Activated CD4-positive, alpha-beta T cell treated with anti-CD3 and anti-CD28 coated beads, Interleukin-2, amount 10 ng/mL, durations not matched to agents 7 days and 5 days (primary cell): ENCODE data around the gene DAPK1. TPM values are rescaled to one million over a fixed set of nuclear protein-coding genes. Genes with fewer than 3 reads are reported as not detected.

Source experiments
- CTCF ChIA-PET: fragments of 350-600 bp; sonication (Branson Sonifier 250); formaldehyde crosslinking; loops from one replicate; lab custom pipeline; 2021; ENCODE audit warnings: antibody characterized with exemption; lab: Charles Lee
- POLR2A ChIA-PET: fragments of 350-600 bp; sonication (Branson Sonifier 250); formaldehyde crosslinking; loops from one replicate; lab custom pipeline; 2021; ENCODE audit warnings: antibody characterized with exemption; lab: Charles Lee
- DNase-seq: peaks from one replicate; pipeline ENCODE4 v3.0.0-alpha.2; 2020
- H3K27ac Mint-ChIP-seq: one replicate; pipeline ENCODE4 v1.8.0; 2021; ENCODE audit warnings: mild to moderate bottlenecking, moderate library complexity, mixed read lengths
- H3K27me3 Mint-ChIP-seq: one replicate; pipeline ENCODE4 v1.8.0; 2021; ENCODE audit warnings: mixed read lengths
- H3K36me3 Mint-ChIP-seq: one replicate; pipeline ENCODE4 v1.8.0; 2021; ENCODE audit warnings: low read depth, mixed read lengths
- H3K4me1 Mint-ChIP-seq: one replicate; pipeline ENCODE4 v1.8.0; 2021; ENCODE audit warnings: mixed read lengths
- H3K4me3 Mint-ChIP-seq: one replicate; pipeline ENCODE4 v1.8.0; 2021; ENCODE audit warnings: mild to moderate bottlenecking, moderate library complexity, mixed read lengths
- H3K9me3 Mint-ChIP-seq: one replicate; pipeline ENCODE4 v1.8.0; 2021; ENCODE audit warnings: mixed read lengths
- total RNA-seq, 2 experiments: library from RNA; stranded (reverse); gene quantifications; one replicate each; pipeline ENCODE4 v1.2.3, GENCODE V29; 2021

Gene DAPK1
- total RNA-seq, 2 experiments from 2014 or later = 0.30 to 0.35 TPM

GRCh38 chr9:87586731-87587355 lies 89.2 kb downstream of the DAPK1 start:
- H3K9me3 Mint-ChIP-seq = no peaks in the 10 kb centered on the region
- no peaks in the 10 kb centered on the region for H3K4me1 Mint-ChIP-seq
- no peaks in the 10 kb centered on the region for H3K36me3 Mint-ChIP-seq
- ChIA-PET CTCF (interaction anchor here (1.6 kb wide), 1 partner anchor 12 kb away, joined by 4 read pairs; no protein-coding TSS in a partner anchor), POLR2A (no interaction called here)
- H3K27me3 Mint-ChIP-seq = no peaks in the 10 kb centered on the region
- H3K4me3 Mint-ChIP-seq = no peak overlapping the region
- no peak for DNase-seq
- no peak overlapping the region for H3K27ac Mint-ChIP-seq

- POLR2A ChIA-PET = no interaction called here
- no peaks in the 10 kb centered on the region for H3K36me3 Mint-ChIP-seq
- no peak overlapping the region for H3K27ac Mint-ChIP-seq
- no peaks in the 10 kb centered on the region for H3K27me3 Mint-ChIP-seq
- no peak for DNase-seq
- no peaks in the 10 kb centered on the region for H3K9me3 Mint-ChIP-seq
- no peaks in the 10 kb centered on the region for H3K4me1 Mint-ChIP-seq
- CTCF ChIA-PET = interaction anchor here (1.6 kb wide), 1 partner anchor 12 kb away, joined by 4 read pairs; no protein-coding TSS in a partner anchor
- H3K4me3 Mint-ChIP-seq = no peak overlapping the region
These were observed 89.7 kb downstream of the DAPK1 start for GRCh38 chr9:87587356-87587745.

GRCh38 chr9:87587864-87588263 lies 90.2 kb downstream of the DAPK1 start:
- ChIA-PET CTCF (interaction anchor here (1.6 kb wide), 1 partner anchor 13 kb away, joined by 4 read pairs; no protein-coding TSS in a partner anchor), POLR2A (no interaction called here)
- Mint-ChIP-seq H3K36me3 (no peaks in the 10 kb centered on the region), H3K27me3 (no peaks in the 10 kb centered on the region), H3K27ac (no peak overlapping the region), H3K4me3 (no peak overlapping the region), H3K9me3 (no peaks in the 10 kb centered on the region), H3K4me1 (no peaks in the 10 kb centered on the region)
- no peak for DNase-seq

GRCh38 chr9:87588339-87588738 lies 90.7 kb downstream of the DAPK1 start:
- H3K4me1 Mint-ChIP-seq = no peaks in the 10 kb centered on the region
- no peak overlapping the region for H3K4me3 Mint-ChIP-seq
- no peaks in the 10 kb centered on the region for H3K9me3 Mint-ChIP-seq
- H3K27ac Mint-ChIP-seq = no peak overlapping the region
- ChIA-PET CTCF (no interaction called here), POLR2A (no interaction called here)
- H3K36me3 Mint-ChIP-seq = no peaks in the 10 kb centered on the region
- no peak for DNase-seq
- no peaks in the 10 kb centered on the region for H3K27me3 Mint-ChIP-seq

GRCh38 chr9:87590996-87591395 lies 93.3 kb downstream of the DAPK1 start:
- H3K9me3 Mint-ChIP-seq = no peaks in the 10 kb centered on the region
- CTCF ChIA-PET = interaction anchor here (1.5 kb wide), 1 partner anchor 11 kb away, joined by 3 read pairs; no protein-coding TSS in a partner anchor

GRCh38 chr9:87592554-87593358 lies 95.1 kb downstream of the DAPK1 start:
- Mint-ChIP-seq H3K27me3 (no peaks in the 10 kb centered on the region), H3K4me1 (no peaks in the 10 kb centered on the region), H3K4me3 (no peak overlapping the region), H3K9me3 (no peaks in the 10 kb centered on the region), H3K27ac (no peak overlapping the region), H3K36me3 (no peaks in the 10 kb centered on the region)
- ChIA-PET POLR2A (no interaction called here), CTCF (interaction anchor here (1.2 to 1.5 kb wide), 2 partner anchors 13 to 19 kb away, joined by 3 read pairs; no protein-coding TSS in a partner anchor)
- DNase-seq = no peak

More at GRCh38 chr9:87590996-87591395, 93.3 kb downstream of the DAPK1 start:
- no peak for DNase-seq
- H3K27me3 Mint-ChIP-seq = no peaks in the 10 kb centered on the region
- H3K27ac Mint-ChIP-seq = no peak overlapping the region
- no peaks in the 10 kb centered on the region for H3K36me3 Mint-ChIP-seq
- H3K4me3 Mint-ChIP-seq = no peak overlapping the region
- POLR2A ChIA-PET = no interaction called here
- H3K4me1 Mint-ChIP-seq = no peaks in the 10 kb centered on the region

GRCh38 chr9:87593359-87593980 lies 95.8 kb downstream of the DAPK1 start:
- CTCF ChIA-PET = interaction anchor here (1.1 to 1.2 kb wide), 2 partner anchors 8 to 20 kb away, joined by 3 to 5 read pairs; no protein-coding TSS in a partner anchor
- Mint-ChIP-seq H3K36me3 (no peaks in the 10 kb centered on the region), H3K4me3 (no peak overlapping the region), H3K9me3 (no peaks in the 10 kb centered on the region), H3K4me1 (no peaks in the 10 kb centered on the region), H3K27me3 (no peaks in the 10 kb centered on the region), H3K27ac (no peak overlapping the region)
- POLR2A ChIA-PET = no interaction called here
- DNase-seq = no peak

- no peaks in the 10 kb centered on the region for H3K9me3 Mint-ChIP-seq
- no peaks in the 10 kb centered on the region for H3K4me1 Mint-ChIP-seq
- no peaks in the 10 kb centered on the region for H3K27me3 Mint-ChIP-seq
- no peak for DNase-seq
- H3K36me3 Mint-ChIP-seq = no peaks in the 10 kb centered on the region
- ChIA-PET POLR2A (no interaction called here), CTCF (interaction anchor here (1.1 kb wide), 1 partner anchor 8 kb away, joined by 5 read pairs; no protein-coding TSS in a partner anchor)
- no peak overlapping the region for H3K4me3 Mint-ChIP-seq
- H3K27ac Mint-ChIP-seq = no peak overlapping the region
These were observed 96.5 kb downstream of the DAPK1 start for GRCh38 chr9:87594194-87594593.

- ChIA-PET CTCF (no interaction called here), POLR2A (no interaction called here)
- Mint-ChIP-seq H3K4me3 (no peak overlapping the region), H3K9me3 (no peaks in the 10 kb centered on the region), H3K27me3 (no peaks in the 10 kb centered on the region), H3K36me3 (no peaks in the 10 kb centered on the region), H3K27ac (no peak overlapping the region), H3K4me1 (no peaks in the 10 kb centered on the region)
- no peak for DNase-seq
These were observed 97.0 kb downstream of the DAPK1 start for GRCh38 chr9:87594662-87595061.

- H3K9me3 Mint-ChIP-seq = no peaks in the 10 kb centered on the region
- no peaks in the 10 kb centered on the region for H3K4me1 Mint-ChIP-seq
- ChIA-PET POLR2A (no interaction called here), CTCF (interaction anchor here (1.3 kb wide), 1 partner anchor 17 kb away, joined by 3 read pairs; no protein-coding TSS in a partner anchor)
- no peak overlapping the region for H3K4me3 Mint-ChIP-seq
- H3K27ac Mint-ChIP-seq = no peak overlapping the region
- DNase-seq = no peak
- no peaks in the 10 kb centered on the region for H3K27me3 Mint-ChIP-seq
- H3K36me3 Mint-ChIP-seq = no peaks in the 10 kb centered on the region
These were observed 97.9 kb downstream of the DAPK1 start for GRCh38 chr9:87595610-87596009.

- ChIA-PET CTCF (no interaction called here), POLR2A (no interaction called here)
- H3K9me3 Mint-ChIP-seq = no peaks in the 10 kb centered on the region
- no peak for DNase-seq
- H3K27me3 Mint-ChIP-seq = no peaks in the 10 kb centered on the region
- no peak overlapping the region for H3K4me3 Mint-ChIP-seq
- no peaks in the 10 kb centered on the region for H3K4me1 Mint-ChIP-seq
- no peaks in the 10 kb centered on the region for H3K36me3 Mint-ChIP-seq
- no peak overlapping the region for H3K27ac Mint-ChIP-seq
These were observed 99.2 kb downstream of the DAPK1 start for GRCh38 chr9:87596862-87597261.

GRCh38 chr9:87597710-87598443 lies 100.2 kb downstream of the DAPK1 start:
- Mint-ChIP-seq H3K36me3 (no peaks in the 10 kb centered on the region), H3K9me3 (no peaks in the 10 kb centered on the region), H3K27ac (no peak overlapping the region), H3K4me3 (no peak overlapping the region), H3K27me3 (no peaks in the 10 kb centered on the region), H3K4me1 (no peaks in the 10 kb centered on the region)
- ChIA-PET POLR2A (no interaction called here), CTCF (no interaction called here)
- DNase-seq = no peak
